ENCODE measurements around the gene EEFSEC.

Gene EEFSEC

DNA sequence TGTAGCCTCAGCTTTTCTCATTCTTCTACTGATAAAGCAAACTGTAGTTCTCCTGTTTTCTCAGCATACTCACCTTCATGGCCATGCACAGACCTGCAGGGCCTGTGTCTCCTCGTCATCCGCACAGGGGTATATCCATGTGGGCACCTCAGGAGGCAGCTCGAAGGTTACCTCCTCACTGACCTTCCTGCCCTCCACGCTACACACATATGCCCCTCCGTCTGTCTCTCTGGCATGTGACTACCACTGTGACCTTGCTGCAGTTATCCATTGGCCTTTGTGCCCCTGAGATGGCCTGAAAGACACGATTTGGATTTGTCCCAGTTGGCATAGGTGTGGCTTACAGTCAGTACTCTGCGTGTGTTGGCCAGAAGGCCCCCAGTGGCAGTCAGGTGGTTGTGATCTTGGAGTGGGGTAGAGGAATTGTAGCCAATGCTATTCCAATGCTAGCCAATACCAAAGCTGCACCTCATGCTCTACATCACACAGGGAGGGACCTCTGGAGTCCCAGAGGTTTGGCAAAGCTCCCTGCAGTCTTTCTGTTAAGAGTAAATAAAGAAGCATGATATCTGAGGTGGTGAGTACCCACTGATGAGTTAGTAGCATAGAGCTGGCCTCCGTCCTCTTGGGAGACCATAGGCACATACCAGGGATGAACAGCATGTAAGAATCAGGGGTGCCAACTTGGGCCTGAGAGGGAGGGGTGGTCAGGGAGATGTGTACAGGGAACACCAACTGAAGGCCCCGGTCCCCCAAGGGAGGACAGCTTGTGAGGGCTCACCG lies 143.4 kb downstream of the EEFSEC start:
- peak; percentile 8 for DNase-seq

GRCh38 chr3:128297401-128298138 lies 144.3 kb downstream of the EEFSEC start:
- peak; percentile 13 for DNase-seq

DNA sequence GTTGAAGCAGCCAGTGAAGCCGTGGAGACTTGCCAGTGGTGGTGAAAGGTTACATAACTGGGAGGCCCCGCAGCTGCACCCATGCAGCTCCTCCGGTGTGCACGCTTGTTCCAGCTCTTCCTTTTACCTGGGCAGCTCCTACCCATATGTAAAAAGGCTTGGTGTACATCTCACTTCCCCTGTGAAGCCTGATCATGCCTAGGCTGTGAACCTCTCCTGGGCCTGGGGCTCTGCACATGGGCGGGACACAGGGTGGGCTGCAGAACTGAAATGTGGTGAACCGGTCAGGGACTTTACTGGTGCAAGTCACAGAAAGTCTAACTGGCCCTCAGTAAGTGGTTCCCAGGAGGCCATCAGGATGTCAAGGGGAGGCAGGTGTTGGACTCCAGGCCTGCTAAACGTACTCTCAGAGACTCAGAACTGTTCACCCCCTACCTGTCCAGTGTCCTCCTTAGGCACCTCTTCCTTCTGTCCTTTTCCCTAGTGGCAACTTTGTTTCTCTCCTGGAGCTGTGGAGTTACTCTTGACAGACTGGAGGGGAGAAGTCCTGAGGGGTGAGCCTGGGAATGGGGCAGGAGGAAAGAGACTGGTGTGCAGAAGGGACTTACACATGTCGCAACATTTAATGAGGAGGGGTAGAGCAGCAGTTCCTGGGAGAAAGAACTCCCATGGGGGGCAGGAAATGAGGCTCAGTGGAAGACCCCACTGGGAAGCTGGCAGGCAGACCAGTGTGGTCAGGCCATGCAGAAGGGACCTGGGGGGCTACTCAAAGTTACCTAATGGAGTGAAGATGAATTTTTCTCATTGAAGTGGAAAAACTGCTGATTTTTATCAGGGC lies 148.1 kb downstream of the EEFSEC start:
- DNase-seq = no peak

DNA sequence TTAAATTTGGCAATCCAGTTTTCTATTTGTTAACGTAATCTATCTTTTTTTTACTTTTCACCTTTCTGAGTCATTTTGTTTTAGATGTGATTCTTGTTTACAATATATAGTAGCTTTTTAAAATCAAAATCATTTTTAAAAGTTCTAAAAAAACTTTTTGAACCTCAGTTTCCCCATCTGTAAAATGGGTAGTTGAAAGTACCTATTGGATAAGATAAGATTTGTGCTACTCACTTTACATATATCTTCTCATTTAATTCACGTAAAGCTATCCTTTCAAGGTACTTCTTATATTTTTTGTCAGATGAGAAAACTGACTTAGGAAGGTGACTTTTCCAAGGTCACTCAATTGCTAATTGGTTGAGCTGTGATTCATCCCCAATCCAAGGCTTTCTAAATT lies 153.2 kb downstream of the EEFSEC start:
- DNase-seq = no peak

DNA sequence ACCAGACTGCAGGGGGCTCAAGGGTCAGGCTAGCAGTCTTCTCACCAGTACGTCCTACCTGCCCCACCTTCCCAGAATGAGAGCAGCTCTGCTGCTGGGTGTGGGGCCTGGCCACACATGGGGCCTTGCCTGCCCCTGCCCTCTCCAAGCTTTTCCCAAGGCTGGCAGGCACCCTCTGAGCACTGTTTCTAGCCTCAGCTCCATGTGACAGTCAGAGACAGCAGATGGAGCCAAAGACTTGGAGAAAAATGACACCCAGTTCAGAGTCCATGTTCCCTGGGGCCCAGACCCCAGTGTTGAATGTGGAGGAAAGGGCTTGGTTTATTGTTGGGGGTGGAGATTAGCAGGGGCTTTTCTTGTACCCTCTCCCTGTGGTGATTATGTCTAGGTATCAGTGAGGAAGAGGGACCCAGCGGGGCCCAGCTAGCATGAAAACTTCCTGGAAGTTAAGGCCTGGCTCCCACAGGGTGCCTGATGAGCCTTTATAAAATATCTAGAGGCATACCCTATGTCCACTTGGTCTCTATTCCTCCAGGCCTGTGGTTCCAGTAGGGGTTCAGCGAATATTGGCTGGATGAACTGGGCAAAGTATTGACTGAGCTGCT lies 153.8 kb downstream of the EEFSEC start:
- DNase-seq = no peak

- no peak for DNase-seq
These were observed 154.6 kb downstream of the EEFSEC start for GRCh38 chr3:128307781-128308469.

GRCh38 chr3:128309026-128309425 lies 155.7 kb downstream of the EEFSEC start:
- DNase-seq = no peak

- no peak for DNase-seq
These were observed 157.2 kb downstream of the EEFSEC start for GRCh38 chr3:128310286-128311058.

DNA sequence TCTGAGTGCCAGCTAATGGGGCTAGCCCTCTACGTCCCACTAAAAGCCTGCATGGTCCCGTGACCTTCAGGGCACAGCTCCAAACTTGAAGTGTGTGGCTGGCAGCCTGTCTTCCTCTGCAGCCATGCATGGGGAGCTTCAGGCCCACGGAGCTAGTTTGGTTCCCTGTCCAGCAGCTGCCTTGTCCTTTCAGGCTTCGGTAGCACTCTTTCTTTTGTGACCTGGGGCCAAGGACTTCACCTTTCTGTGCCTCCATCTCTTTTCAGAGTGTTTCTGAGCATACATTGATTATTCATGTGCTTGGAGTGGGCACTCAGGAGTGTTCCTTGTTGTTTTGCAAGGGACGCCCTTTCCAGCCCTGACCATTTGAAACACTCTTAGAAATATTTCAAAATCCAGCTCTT lies 158.2 kb downstream of the EEFSEC start:
- DNase-seq = no peak

- no peak for DNase-seq
These were observed 159.0 kb downstream of the EEFSEC start for GRCh38 chr3:128312271-128312670.

GRCh38 chr3:128313071-128313725 lies 159.9 kb downstream of the EEFSEC start:
- no peak for DNase-seq

GRCh38 chr3:128313935-128314334 lies 160.7 kb downstream of the EEFSEC start:
- no peak for DNase-seq

DNA sequence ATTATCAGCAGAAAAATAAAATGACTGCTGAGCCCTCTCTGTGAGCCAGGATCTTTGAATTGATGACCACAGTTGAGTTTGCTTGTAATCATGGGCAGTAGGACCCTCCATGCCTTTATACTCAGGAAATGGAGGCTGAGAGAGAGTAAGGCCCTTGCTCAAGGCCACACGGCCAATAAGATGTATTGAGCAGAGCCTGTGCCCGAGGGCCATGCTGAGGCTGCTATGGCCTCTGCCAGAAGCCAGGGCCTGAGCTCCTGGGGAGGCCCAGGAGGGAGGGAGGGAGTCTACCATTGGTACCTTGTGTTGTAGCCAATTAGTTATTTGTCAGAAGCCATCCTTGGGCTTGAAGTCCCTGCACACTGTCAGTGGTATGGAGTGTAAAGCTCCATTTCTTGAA lies 162.0 kb downstream of the EEFSEC start:
- no peak for DNase-seq

DNA sequence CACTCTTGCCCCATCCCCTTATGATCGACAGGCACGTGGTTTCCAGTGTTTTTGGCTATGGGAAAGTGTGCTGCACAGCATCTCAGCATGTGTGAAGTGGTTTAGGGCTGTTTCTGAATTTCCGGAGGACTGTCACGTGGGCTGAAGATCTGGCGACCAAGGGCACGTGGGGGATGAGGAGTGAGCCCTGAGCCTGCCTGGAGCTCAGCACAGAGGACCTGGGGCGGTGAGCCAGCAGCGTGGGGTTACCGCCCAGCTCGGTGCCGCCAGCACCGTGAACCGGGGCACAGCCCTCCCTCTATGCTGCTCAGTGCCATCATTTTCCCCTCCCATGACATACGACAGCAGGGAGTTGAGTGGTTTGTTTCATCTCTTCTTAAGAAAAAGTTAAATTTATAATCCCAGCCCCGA lies 163.2 kb downstream of the EEFSEC start:
- peak; percentile 72 for DNase-seq

DNA sequence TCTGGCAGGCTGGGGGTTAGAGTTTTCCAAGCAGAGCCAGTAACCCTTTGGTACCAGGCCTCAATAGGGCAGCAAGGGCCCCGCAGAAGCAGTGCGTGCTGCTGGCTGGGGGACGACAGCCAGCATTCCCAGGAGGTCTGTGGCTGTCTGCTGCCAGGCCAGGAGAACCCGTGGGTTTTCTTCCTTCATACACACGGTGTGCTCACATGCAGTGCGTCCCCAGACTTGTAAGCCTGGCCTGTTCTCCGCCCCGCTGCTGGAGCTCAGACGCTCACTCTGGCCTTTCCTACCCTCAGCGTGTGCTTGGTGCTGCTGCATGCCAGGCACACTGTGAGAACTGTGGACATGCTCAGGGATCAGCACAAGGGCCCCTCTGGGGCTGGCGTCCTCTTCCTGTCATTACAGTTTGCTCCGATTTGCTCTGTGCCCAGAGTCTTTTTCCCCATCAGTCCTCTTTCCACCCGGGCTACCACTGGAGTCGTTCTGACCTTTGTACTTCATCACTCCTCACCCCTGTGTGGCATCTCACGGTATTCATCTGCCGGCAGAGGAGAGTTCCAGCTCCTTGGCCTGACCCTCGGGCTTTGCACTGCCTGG lies 163.9 kb downstream of the EEFSEC start:
- DNase-seq = no peak

GRCh38 chr3:128317698-128318231 lies 164.5 kb downstream of the EEFSEC start:
- DNase-seq = no peak

DNA sequence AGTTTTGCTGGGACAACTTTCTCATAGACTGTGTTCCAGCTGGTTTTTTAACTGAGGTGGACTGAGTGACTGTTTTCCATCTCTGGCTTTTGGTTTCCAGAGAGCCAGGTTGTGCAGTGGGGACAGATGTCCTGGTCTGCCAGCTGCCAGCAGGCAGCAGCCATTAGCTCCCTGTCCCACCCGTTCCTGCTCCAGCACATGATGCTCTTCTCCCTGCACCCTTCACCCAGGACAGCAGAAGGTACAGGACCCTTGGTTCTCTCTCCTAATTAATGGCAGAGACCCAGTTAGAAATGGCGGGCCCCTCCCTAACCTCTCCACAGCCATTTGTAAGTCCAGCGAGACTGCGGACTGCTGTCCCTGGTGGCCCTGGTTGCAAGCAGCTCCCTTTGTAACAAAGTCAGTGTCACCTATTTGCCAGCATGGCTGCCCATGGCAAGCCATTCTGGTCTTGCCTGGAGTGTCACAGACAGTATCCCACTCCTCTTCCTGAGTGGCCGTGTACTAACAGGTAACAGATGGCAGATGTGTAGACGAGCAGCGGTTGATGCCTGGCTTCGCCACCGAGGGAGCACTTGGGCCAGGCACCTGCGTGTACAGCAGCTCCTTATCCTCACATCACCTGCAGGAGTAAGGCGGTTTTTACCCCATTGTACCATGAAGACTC lies 165.1 kb downstream of the EEFSEC start:
- no peak for DNase-seq

DNA sequence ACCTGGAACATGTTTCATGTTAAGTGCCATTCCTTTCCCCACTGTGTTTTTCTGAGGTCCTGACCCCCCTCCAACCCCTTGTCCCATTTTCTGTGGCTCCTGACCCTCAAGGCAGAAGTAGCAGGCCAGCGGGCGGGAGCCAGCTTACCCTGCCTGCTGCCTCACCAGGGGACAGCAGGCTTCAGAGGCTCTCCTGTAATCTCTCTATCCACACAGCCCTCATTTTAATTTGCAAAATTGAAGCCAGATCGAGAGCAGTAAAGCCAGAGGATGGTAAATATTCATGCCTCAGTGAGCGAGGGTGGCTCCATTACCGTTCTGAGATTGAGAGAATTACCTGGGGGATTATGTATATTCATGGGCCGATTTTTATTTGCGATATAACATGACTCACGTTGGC lies 165.8 kb downstream of the EEFSEC start:
- DNase-seq = no peak

- no peak for DNase-seq
These were observed 166.5 kb downstream of the EEFSEC start for GRCh38 chr3:128319741-128320141.

All from activated T-cell treated with anti-CD3 and anti-CD28 coated beads, Interleukin-2, amount 50 U/mL, for 1 hour (primary cell).